Calu3 (cell line): ENCODE data around the gene GRAMD2B. TPM values are rescaled to one million over a fixed set of nuclear protein-coding genes. Genes with fewer than 3 reads are reported as not detected.
"Not testable (repeated sequence)": the region's sequence is repeated elsewhere in the genome, so short reads cannot be mapped to it uniquely, and the experiment has no call there.

ENCODE experiments used
- BruUV-seq: library from RNA; stranded (reverse); fragments of 400-500 nt; replicated peaks from 2 replicates; lab custom pipeline; 2021; lab: Mats Ljungman, UMichigan
- CTCF ChIA-PET: fragments of 300-600 bp; sonication (Branson Sonifier 250); formaldehyde crosslinking; loops from one replicate; lab custom pipeline; 2022; ENCODE audit warnings: antibody characterized with exemption; lab: Charles Lee
- DNase-seq: peaks from one replicate; pipeline ENCODE4 v3.0.0; 2022
- H3K27ac Mint-ChIP-seq: one replicate; pipeline ENCODE4 v1.8.0; 2022; ENCODE audit warnings: mixed read lengths; ENCODE audit not compliant: unreplicated experiment
- H3K27me3 Mint-ChIP-seq: one replicate; pipeline ENCODE4 v1.8.0; 2022; ENCODE audit warnings: mixed read lengths; ENCODE audit not compliant: unreplicated experiment
- H3K36me3 Mint-ChIP-seq: one replicate; pipeline ENCODE4 v1.8.0; 2022; ENCODE audit warnings: mild to moderate bottlenecking, moderate library complexity, mixed read lengths; ENCODE audit not compliant: insufficient read depth, unreplicated experiment
- H3K4me1 Mint-ChIP-seq: one replicate; pipeline ENCODE4 v1.8.0; 2022; ENCODE audit warnings: mild to moderate bottlenecking, low read depth, mixed read lengths; ENCODE audit not compliant: unreplicated experiment
- H3K4me3 Mint-ChIP-seq: one replicate; pipeline ENCODE4 v1.8.0; 2022; ENCODE audit warnings: mild to moderate bottlenecking, low read depth, moderate library complexity, mixed read lengths; ENCODE audit not compliant: unreplicated experiment
- H3K9me3 Mint-ChIP-seq: one replicate; pipeline ENCODE4 v1.8.0; 2022; ENCODE audit warnings: low read depth, mixed read lengths; ENCODE audit not compliant: unreplicated experiment
- intact Hi-C: fragments of 100-400 bp; cut with micrococcal nuclease; formaldehyde crosslinking; loops from one replicate; pipeline ENCODE4 v1.10.0; 2022; ENCODE audit not compliant: unreplicated experiment
- total RNA-seq: library from RNA; stranded (reverse); gene quantifications from 2 replicates; pipeline ENCODE4 v1.2.3, GENCODE V29; 2022
- TF ChIP-seq, protein P1 (sequence below): fragments of 200-600 bp; IDR thresholded peaks from one replicate; pipeline ENCODE4 v1.8.0; 2022; ENCODE audit warnings: antibody characterized with exemption; ENCODE audit not compliant: unreplicated experiment

The GRAMD2B gene
- total RNA-seq, 1 experiment from 2014 or later, result 23.0 TPM

DNA sequence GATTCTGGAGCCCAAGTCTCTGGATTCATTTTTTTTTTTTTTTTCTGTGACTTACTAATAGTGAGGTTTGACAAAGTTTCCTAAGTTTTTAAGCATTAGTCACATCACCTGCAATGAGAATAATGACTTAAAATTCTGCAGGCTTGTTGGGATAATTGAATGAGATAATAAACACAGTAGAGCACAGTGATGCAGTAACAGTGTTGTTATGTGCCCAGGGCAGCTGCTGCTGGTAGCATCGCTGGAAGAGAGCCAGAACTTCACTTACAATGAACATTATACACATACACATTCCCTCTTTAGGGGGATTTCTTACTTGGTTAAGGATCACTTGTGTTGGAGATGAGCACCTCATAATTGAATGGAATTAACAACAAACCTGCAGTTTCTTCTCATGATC is 92.9 kb downstream of the GRAMD2B start:
- intact Hi-C loops, result no loop called here
- H3K9me3 Mint-ChIP-seq, result no peaks in the 10 kb centered on the region
- DNase-seq, result no peak
- CTCF ChIA-PET, result interaction anchor here (0.5 kb wide), 1 partner anchor 23 kb away, joined by 3 read pairs; no protein-coding TSS in a partner anchor
- TF ChIP-seq, protein P1, sequence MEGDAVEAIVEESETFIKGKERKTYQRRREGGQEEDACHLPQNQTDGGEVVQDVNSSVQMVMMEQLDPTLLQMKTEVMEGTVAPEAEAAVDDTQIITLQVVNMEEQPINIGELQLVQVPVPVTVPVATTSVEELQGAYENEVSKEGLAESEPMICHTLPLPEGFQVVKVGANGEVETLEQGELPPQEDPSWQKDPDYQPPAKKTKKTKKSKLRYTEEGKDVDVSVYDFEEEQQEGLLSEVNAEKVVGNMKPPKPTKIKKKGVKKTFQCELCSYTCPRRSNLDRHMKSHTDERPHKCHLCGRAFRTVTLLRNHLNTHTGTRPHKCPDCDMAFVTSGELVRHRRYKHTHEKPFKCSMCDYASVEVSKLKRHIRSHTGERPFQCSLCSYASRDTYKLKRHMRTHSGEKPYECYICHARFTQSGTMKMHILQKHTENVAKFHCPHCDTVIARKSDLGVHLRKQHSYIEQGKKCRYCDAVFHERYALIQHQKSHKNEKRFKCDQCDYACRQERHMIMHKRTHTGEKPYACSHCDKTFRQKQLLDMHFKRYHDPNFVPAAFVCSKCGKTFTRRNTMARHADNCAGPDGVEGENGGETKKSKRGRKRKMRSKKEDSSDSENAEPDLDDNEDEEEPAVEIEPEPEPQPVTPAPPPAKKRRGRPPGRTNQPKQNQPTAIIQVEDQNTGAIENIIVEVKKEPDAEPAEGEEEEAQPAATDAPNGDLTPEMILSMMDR, result no peak
- H3K36me3 Mint-ChIP-seq, result no peaks in the 10 kb centered on the region
- no peaks in the 10 kb centered on the region for H3K27me3 Mint-ChIP-seq
- H3K27ac Mint-ChIP-seq, result no peak overlapping the region
- H3K4me3 Mint-ChIP-seq, result no peak overlapping the region
- H3K4me1 Mint-ChIP-seq, result peaks cover 6% of the 10 kb centered on the region
- BruUV-seq, result no TSS peak

DNA sequence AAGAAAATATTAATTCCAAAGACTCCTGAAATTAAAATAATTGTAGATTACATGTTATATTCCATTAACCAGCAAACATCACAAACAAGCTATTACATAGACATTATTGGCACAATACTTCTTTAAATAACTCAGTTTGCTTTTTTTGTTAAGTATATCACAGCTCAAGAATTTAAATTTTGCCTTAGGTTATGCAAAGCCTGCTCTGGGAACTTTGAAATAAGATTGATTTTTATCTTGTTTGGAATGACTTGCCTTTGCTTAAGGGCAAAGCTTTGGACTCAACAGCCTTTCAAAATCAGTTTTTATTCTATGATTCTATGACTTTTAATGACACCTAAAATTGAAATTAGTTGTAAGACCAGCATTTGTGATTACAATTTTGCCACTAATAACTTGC is 93.6 kb downstream of the GRAMD2B start:
- Mint-ChIP-seq H3K36me3 (no peaks in the 10 kb centered on the region), H3K4me3 (no peak overlapping the region), H3K27me3 (no peaks in the 10 kb centered on the region), H3K27ac (no peak overlapping the region), H3K9me3 (no peaks in the 10 kb centered on the region), H3K4me1 (peaks cover 6% of the 10 kb centered on the region)
- no peak for DNase-seq
- intact Hi-C loops, result no loop called here
- TF ChIP-seq, protein P1, result no peak
- CTCF ChIA-PET, result interaction anchor here (0.5 to 0.6 kb wide), 2 partner anchors 22 to 73 kb away, joined by 3 read pairs; no protein-coding TSS in a partner anchor
- BruUV-seq, result no TSS peak

DNA sequence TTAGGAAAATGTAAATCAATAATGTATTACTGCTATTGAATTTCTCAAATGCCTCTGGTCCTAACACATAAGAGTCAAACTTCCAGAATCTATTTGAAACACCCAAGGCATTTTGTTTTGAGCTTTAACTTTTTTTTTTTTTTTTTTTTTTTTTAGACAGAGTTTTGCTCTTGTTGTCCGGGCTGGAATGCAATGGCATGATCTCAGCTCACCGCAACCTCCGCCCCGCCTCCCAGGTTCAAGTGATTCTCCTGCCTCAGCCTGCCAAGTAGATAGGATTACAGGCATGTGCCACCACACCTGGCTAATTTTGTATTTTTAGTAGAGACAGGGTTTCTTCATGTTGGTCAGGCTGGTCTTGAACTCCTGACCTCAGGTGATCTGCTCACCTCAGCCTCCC is 96.0 kb downstream of the GRAMD2B start:
- H3K36me3 Mint-ChIP-seq, H3K4me1 Mint-ChIP-seq, BruUV-seq, H3K9me3 Mint-ChIP-seq, intact Hi-C loops, H3K27ac Mint-ChIP-seq, DNase-seq, H3K27me3 Mint-ChIP-seq, H3K4me3 Mint-ChIP-seq: not testable (repeated sequence)
- CTCF ChIA-PET, result interaction anchor here (0.6 to 1.0 kb wide), 2 partner anchors 27 to 168 kb away, joined by 3 to 6 read pairs; no protein-coding TSS in a partner anchor

DNA sequence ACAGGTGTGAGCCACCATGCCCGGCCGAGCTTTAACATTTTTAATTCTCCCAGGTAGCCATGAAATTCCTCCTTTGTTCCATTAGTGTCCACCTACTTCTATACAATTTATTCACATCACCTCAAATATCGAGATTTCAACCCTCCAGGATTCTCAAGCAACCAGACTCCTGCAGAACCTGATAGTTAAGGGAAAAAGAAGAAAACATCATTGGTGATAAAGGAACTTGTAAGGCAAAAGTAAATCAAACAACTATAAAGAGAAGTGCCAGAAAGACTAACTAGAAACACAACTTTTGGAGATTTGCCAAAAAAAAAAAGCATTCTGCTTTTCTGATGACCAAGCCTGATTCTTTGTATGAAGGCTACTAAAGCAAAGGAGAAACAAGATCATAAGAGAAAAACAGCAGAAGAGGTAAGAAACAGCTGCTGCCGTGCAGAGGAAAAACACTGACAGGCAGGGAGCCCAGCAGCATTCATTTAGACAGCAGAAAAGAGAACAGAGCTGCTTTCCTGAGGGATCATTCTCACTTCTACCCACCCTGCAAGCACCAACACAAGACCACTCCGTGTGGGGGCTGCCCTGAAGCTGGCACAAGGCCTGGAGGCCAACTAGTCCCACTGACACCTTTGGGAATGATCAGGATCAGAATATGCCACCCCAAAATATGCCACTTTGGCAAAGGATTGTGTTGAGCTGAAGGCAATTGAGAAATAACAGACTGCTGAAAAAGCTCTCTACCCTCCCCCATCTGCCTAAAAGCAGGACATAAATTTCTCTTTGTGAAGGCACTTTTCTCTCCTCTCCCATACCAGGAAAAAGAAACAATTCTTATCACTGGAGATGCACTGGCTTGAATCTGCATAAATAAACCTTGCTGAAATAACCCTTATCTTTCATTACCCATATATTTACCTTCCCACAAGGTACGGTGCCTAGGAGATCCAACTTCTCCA is 96.7 kb downstream of the GRAMD2B start:
- no peak for DNase-seq
- H3K4me1 Mint-ChIP-seq, result no peaks in the 10 kb centered on the region
- intact Hi-C loops, result no loop called here
- H3K4me3 Mint-ChIP-seq, result no peak overlapping the region
- no peaks in the 10 kb centered on the region for H3K27me3 Mint-ChIP-seq
- no peaks in the 10 kb centered on the region for H3K9me3 Mint-ChIP-seq
- H3K36me3 Mint-ChIP-seq, result no peaks in the 10 kb centered on the region
- CTCF ChIA-PET, result interaction anchor here (0.7 kb wide), 1 partner anchor 909 kb away, joined by 3 read pairs; no protein-coding TSS in a partner anchor
- no peak overlapping the region for H3K27ac Mint-ChIP-seq
- BruUV-seq, result no TSS peak
- TF ChIP-seq, protein P1, result no peak
